ENCODE results near the gene SCN7A.
A peak's percentile ranks its signal among the peaks of the same experiment; 100 is the strongest.

SCN7A gene

DNA sequence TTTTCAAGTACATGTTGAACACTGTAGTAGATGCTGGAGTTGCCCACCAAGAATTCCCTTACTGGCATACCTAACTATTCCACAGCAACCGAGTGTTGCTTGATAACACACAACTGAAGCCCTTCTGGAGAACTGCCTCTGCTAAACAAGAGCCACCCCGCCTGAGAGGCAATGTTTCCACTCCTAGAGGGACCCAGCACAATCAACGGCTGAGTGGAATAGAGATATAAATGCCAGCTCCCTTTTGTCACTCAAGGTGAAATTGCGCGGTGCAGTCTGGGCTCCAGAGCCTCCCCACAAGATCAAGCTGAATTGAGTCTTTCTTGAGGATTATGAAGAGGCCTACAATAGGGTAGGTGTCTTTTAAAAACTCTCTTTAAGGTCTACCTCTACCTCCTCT, 69.2 kb downstream of the SCN7A start:
- no peak for TF ChIP-seq CTCF (IDR thresholded peaks at IDR 0.05; ENCODE audit: low read depth, low read length)
- DNase-seq (ENCODE audit: low read depth, low spot score) = no peak
- no peak overlapping the region for H3K4me3 ChIP-seq (ENCODE audit: low read depth, low read length)
- in situ Hi-C loops (cut with HindIII; ENCODE audit: low sequenced_read_pairs) = no loop called here

DNA sequence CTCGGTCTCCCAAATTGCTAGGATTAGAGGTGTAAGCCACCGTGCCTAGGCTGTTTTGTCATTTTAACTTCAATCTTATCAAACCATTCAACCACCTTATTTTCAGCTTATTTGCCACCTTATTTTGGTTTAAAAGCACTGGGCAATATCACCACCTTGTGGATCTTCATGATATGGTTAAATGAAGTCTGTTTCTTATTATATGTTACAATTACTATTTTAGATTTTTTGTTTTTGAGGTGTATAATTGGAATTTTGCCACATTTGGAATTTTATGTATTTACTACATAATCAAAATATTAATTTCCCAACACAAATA, 74.5 kb downstream of the SCN7A start:
- peak; percentile 52 for TF ChIP-seq CTCF (IDR thresholded peaks at IDR 0.05; ENCODE audit: low read depth, low read length)
- in situ Hi-C loops (cut with HindIII; ENCODE audit: low sequenced_read_pairs) = no loop called here
- no peak overlapping the region for H3K4me3 ChIP-seq (ENCODE audit: low read depth, low read length)
- peak; percentile 72 for DNase-seq (ENCODE audit: low read depth, low spot score)

GRCh38 chr2:166418853-166419615, 75.0 kb downstream of the SCN7A start:
- H3K4me3 ChIP-seq (ENCODE audit: low read depth, low read length) = no peak overlapping the region
- in situ Hi-C loops (cut with HindIII; ENCODE audit: low sequenced_read_pairs) = no loop called here
- no peak for TF ChIP-seq CTCF (IDR thresholded peaks at IDR 0.05; ENCODE audit: low read depth, low read length)
- no peak for DNase-seq (ENCODE audit: low read depth, low spot score)

DNA sequence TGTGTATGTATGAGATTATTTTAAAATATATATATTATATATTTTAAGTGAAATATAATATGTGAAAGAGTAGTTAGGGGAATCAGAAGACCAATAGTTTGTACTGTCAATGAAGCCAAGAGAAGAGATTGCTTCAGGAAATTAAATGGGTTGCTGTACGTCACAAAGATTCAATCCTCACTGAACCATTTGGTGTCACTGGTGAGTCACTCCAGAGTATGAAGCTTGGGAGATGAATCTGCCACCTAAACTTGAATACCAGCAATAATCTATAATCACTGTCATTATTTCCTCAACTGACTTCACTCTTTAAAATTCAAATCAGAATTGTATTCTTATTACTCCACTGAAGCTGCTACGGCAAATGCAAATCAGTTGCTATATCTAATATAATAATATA, 76.4 kb downstream of the SCN7A start:
- TF ChIP-seq CTCF (IDR thresholded peaks at IDR 0.05; ENCODE audit: low read depth, low read length) = peak; percentile 19
- H3K4me3 ChIP-seq (ENCODE audit: low read depth, low read length) = no peak overlapping the region
- in situ Hi-C loops (cut with HindIII; ENCODE audit: low sequenced_read_pairs) = no loop called here
- peak; percentile 54 for DNase-seq (ENCODE audit: low read depth, low spot score)

DNA sequence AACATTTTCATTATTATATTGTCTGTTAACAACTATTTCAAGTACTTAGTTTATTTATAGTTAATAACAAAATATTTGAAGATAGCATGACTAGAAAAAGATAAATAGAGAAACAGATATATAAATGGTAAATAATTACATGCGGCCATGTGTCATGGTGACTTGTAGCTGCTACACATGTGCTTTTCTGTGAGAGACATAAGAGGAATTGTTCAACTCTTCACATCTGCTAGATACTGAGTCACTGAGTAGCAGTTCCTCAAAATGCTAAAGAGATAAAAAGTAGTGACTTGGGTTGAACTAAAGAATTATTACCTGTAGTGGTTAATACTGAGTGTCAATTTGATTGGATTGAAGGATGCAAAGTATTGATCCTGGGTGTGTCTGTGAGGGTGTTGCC, 80.8 kb downstream of the SCN7A start:
- no peak for DNase-seq (ENCODE audit: low read depth, low spot score)
- no peak overlapping the region for H3K4me3 ChIP-seq (ENCODE audit: low read depth, low read length)
- TF ChIP-seq CTCF (IDR thresholded peaks at IDR 0.05; ENCODE audit: low read depth, low read length) = no peak
- in situ Hi-C loops (cut with HindIII; ENCODE audit: low sequenced_read_pairs) = no loop called here

- H3K4me3 ChIP-seq (ENCODE audit: low read depth, low read length) = no peak overlapping the region
- DNase-seq (ENCODE audit: low read depth, low spot score) = no peak
- TF ChIP-seq CTCF (IDR thresholded peaks at IDR 0.05; ENCODE audit: low read depth, low read length) = no peak
- in situ Hi-C loops (cut with HindIII; ENCODE audit: low sequenced_read_pairs) = no loop called here
These were observed 82.4 kb downstream of the SCN7A start for GRCh38 chr2:166411473-166412230.
